ENCODE measurements around the gene FKBP1B. TPM values are rescaled to one million over a fixed set of nuclear protein-coding genes. Genes with fewer than 3 reads are reported as not detected.

FKBP1B gene
- polyA plus RNA-seq, 3 donors = 5.2 to 10.1 (median 7.2) TPM

- H3K27ac ChIP-seq (ENCODE audit: low read depth in 1 of 2, low read length in 2 of 2) = no peak overlapping the region
- H3K27ac Mint-ChIP-seq = no peak overlapping the region
- H3K4me3 Mint-ChIP-seq = no peak overlapping the region
- no peak overlapping the region for H2AFZ ChIP-seq (ENCODE audit: insufficient read depth, low read depth, low read length, poor library complexity, severe bottlenecking)
- no peaks in the 10 kb centered on the region for H4K20me1 ChIP-seq (ENCODE audit: insufficient read depth, low read length)
- TF ChIP-seq, protein P1, sequence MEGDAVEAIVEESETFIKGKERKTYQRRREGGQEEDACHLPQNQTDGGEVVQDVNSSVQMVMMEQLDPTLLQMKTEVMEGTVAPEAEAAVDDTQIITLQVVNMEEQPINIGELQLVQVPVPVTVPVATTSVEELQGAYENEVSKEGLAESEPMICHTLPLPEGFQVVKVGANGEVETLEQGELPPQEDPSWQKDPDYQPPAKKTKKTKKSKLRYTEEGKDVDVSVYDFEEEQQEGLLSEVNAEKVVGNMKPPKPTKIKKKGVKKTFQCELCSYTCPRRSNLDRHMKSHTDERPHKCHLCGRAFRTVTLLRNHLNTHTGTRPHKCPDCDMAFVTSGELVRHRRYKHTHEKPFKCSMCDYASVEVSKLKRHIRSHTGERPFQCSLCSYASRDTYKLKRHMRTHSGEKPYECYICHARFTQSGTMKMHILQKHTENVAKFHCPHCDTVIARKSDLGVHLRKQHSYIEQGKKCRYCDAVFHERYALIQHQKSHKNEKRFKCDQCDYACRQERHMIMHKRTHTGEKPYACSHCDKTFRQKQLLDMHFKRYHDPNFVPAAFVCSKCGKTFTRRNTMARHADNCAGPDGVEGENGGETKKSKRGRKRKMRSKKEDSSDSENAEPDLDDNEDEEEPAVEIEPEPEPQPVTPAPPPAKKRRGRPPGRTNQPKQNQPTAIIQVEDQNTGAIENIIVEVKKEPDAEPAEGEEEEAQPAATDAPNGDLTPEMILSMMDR (IDR thresholded peaks at IDR 0.05) = no peak
- H3K4me1 Mint-ChIP-seq = peaks cover 6% of the 10 kb centered on the region
- no peak overlapping the region for H3K4me2 ChIP-seq (replicated peaks; ENCODE audit: extremely low read depth, low read length, poor library complexity, severe bottlenecking)
- no peaks in the 10 kb centered on the region for H3K36me3 ChIP-seq (replicated peaks in 1 of 2; ENCODE audit: control insufficient read depth in 1 of 2, insufficient read depth in 2 of 2, low read length in 2 of 2)
- H3K9me3 Mint-ChIP-seq = peaks cover 0 to 2% (median 0%) of the 10 kb centered on the region in 7 donors
- H3K9me3 ChIP-seq (replicated peaks in 1 of 2; ENCODE audit: control insufficient read depth in 1 of 2, insufficient read depth in 1 of 2, low read length in 2 of 2) = no peaks in the 10 kb centered on the region
- no peaks in the 10 kb centered on the region for H3K36me3 Mint-ChIP-seq
- H3K9ac ChIP-seq (ENCODE audit: insufficient read depth, low read length, poor library complexity, severe bottlenecking) = no peak overlapping the region
- peaks cover 5 to 12% (median 10%) of the 10 kb centered on the region in 3 donors for H3K27me3 Mint-ChIP-seq (ENCODE audit: low read depth in 3 of 3)
- no peak overlapping the region for H3K4me3 ChIP-seq (replicated peaks in 1 of 3; ENCODE audit: low read depth in 2 of 3, low read length in 3 of 3)
- no peaks in the 10 kb centered on the region for H3K4me1 ChIP-seq (ENCODE audit: control insufficient read depth in 1 of 2, insufficient read depth in 2 of 2, low read length in 2 of 2)
- no peaks in the 10 kb centered on the region for H3K79me2 ChIP-seq (ENCODE audit: insufficient read depth, low read length)
- H3K27me3 ChIP-seq (ENCODE audit: control insufficient read depth in 2 of 2, insufficient read depth in 2 of 2, low read length in 2 of 2) = peaks cover 0 to 4% of the 10 kb centered on the region in 2 donors
- intact Hi-C loops (cut with micrococcal nuclease) = no loop called here
- WGBS (ENCODE audit: insufficient coverage) = 93% methylated on average over 32 of the region's 35 CpGs
- DNase-seq = no peak
Observed at GRCh38 chr2:24016853-24017703, 32.5 kb upstream of the FKBP1B start.

DNA sequence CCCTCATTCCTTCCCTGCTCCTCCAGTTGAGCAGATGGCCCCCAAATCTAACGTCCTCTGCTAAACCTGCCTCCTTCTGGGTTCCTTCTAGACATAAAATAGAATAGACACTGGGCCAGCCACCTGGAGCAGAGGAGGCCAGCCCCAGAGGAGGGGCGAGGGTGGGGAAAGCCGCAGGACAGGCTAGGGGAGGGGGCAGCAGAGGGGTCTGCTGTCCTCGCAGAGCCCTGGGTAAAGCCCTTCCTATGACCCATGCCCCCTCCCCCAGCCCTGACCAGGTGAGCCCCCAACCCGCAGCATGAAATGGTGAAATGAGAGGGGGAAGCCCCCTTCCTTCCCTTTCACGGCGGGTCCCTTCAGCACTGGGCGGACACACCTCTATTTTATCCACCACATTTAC, 31.8 kb upstream of the FKBP1B start:
- Mint-ChIP-seq H3K9me3 (peaks cover 0 to under 1% (median 0%) of the 10 kb centered on the region in 7 donors), H3K36me3 (peaks cover 4 to 5% of the 10 kb centered on the region in 2 donors), H3K27me3 (ENCODE audit: low read depth in 3 of 3) (peaks cover 1 to 7% (median 5%) of the 10 kb centered on the region in 3 donors), H3K27ac (no peak overlapping the region), H3K4me1 (peaks cover 3% of the 10 kb centered on the region), H3K4me3 (no peak overlapping the region)
- Histone ChIP-seq H3K79me2 (ENCODE audit: insufficient read depth, low read length) (no peaks in the 10 kb centered on the region), H3K27ac (ENCODE audit: low read depth in 1 of 2, low read length in 2 of 2) (no peak overlapping the region), H3K4me2 (replicated peaks; ENCODE audit: extremely low read depth, low read length, poor library complexity, severe bottlenecking) (no peak overlapping the region), H3K27me3 (ENCODE audit: control insufficient read depth in 2 of 2, insufficient read depth in 2 of 2, low read length in 2 of 2) (peaks cover 0 to 2% of the 10 kb centered on the region in 2 donors), H3K4me1 (ENCODE audit: control insufficient read depth in 1 of 2, insufficient read depth in 2 of 2, low read length in 2 of 2) (no peaks in the 10 kb centered on the region), H3K9me3 (replicated peaks in 1 of 2; ENCODE audit: control insufficient read depth in 1 of 2, insufficient read depth in 1 of 2, low read length in 2 of 2) (no peaks in the 10 kb centered on the region), H3K4me3 (replicated peaks in 1 of 3; ENCODE audit: low read depth in 2 of 3, low read length in 3 of 3) (no peak overlapping the region), H3K9ac (ENCODE audit: insufficient read depth, low read length, poor library complexity, severe bottlenecking) (no peak overlapping the region), H3K36me3 (replicated peaks in 1 of 2; ENCODE audit: control insufficient read depth in 1 of 2, insufficient read depth in 2 of 2, low read length in 2 of 2) (peaks cover 0 to 4% of the 10 kb centered on the region in 2 donors), H4K20me1 (ENCODE audit: insufficient read depth, low read length) (no peaks in the 10 kb centered on the region), H2AFZ (ENCODE audit: insufficient read depth, low read depth, low read length, poor library complexity, severe bottlenecking) (no peak overlapping the region)
- TF ChIP-seq, protein P1 (IDR thresholded peaks at IDR 0.05) = no peak
- intact Hi-C loops (cut with micrococcal nuclease) = no loop called here
- WGBS (ENCODE audit: insufficient coverage) = 65% methylated on average over 3 of the region's 8 CpGs
- no peak for DNase-seq

Measured in CD14-positive monocyte (primary cell).